Renal cortex interstitium (tissue), 11 donors: ENCODE data around the gene CLDN9. TPM values are rescaled to one million over a fixed set of nuclear protein-coding genes. Genes with fewer than 3 reads are reported as not detected.

Experiments
- DNase-seq, 11 donors: peaks; one replicate each; pipeline ENCODE4 v3.0.0-alpha.2; 2013; ENCODE audit warnings: low read depth in 9 of 11, low spot score in 4 of 11; ENCODE audit errors: extremely low read depth in 1 of 11
- polyA plus RNA-seq, 3 donors: library from polyadenylated mRNA; unstranded; fragments of 120-200 nt; gene quantifications; one replicate each; pipeline ENCODE4 v1.2.1, GENCODE V29; 2013; ENCODE audit not compliant: insufficient read length in 3 of 3

The CLDN9 gene
- polyA plus RNA-seq, 3 donors: 1.7 to 3.2 (median 2.5) TPM

GRCh38 chr16:3009568-3010390, 2.9 kb upstream of the CLDN9 start:
- peak in 4 of 11 donors; percentile 63 to 75 (median 68) for DNase-seq

GRCh38 chr16:3010510-3010909, 2.2 kb upstream of the CLDN9 start:
- no peak for DNase-seq

DNA sequence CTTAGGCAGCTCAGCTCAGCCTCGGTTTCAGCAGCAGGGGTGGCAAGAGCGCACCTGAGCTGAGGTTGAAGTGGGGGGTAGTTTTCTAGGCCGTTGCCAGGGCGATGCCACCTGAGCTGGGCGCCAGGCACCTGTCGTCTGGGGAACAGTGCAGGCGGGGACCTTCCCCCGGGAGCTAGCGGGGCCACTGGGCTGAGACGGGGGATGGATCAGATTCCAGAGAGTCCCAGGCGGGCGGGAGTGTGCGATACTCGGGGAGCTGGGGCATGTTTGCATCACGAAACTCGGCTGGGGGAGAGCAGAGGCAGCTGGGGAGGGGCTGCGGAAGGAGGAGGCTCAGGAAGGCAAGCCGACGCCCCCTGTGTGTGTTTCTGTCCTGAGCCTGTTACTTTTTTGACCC, 477 bp upstream of the CLDN9 start:
- peak in 2 of 11 donors; percentile 58 to 66 for DNase-seq

DNA sequence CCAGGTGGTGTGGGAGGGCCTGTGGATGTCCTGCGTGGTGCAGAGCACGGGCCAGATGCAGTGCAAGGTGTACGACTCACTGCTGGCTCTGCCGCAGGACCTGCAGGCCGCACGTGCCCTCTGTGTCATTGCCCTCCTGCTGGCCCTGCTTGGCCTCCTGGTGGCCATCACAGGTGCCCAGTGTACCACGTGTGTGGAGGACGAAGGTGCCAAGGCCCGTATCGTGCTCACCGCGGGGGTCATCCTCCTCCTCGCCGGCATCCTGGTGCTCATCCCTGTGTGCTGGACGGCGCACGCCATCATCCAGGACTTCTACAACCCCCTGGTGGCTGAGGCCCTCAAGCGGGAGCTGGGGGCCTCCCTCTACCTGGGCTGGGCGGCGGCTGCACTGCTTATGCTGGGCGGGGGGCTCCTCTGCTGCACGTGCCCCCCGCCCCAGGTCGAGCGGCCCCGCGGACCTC, 798 bp downstream of the CLDN9 start:
- no peak for DNase-seq

GRCh38 chr16:3013998-3014690, 1.4 kb downstream of the CLDN9 start:
- no peak for DNase-seq

- no peak for DNase-seq
Measured at GRCh38 chr16:3014971-3015370, 2.2 kb downstream of the CLDN9 start.

GRCh38 chr16:3015865-3016521, 3.3 kb downstream of the CLDN9 start:
- DNase-seq: no peak

GRCh38 chr16:3017344-3017743, 4.6 kb downstream of the CLDN9 start:
- DNase-seq: no peak

GRCh38 chr16:3017794-3018506, 5.2 kb downstream of the CLDN9 start, which contains the start of gene CLDN6:
TSS of gene CLDN6 (minus strand) at chr16:3018183. CDS start at chr16:3016021, 2,162 bp downstream.
- DNase-seq: peak in 1 of 11 donors; percentile 62

DNA sequence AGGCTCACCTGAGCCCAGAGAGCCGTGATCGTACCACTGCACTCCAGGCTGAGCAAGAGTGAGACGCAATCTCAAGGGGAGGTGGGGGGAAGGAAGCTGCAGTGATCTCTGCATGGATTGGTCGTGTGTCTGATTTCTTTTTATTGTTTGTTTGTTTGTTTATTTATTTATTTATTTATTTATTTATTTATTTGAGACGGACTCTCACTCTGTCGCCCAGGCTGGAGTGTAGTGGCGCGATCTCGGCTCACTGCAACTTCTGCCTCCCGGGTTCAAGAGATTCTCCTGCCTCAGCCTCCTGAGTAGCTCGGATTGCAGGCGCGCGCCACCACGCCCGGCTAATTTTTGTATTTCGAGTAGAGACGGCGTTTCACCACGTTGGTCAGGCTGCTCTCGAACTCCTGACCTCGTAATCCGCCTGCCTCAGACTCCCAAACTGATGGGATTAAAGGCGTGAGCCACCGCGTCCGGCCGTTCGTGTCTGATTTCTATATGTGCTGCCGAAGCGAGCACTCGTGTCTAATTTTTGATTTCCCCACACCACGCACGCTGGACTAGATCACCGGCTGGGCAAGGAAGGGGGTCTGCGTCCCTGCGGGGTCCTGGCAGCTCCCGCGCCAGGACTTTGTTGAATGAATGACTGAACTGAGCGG, 7.0 kb downstream of the CLDN9 start:
- no peak for DNase-seq

GRCh38 chr16:3020247-3020603, 7.5 kb downstream of the CLDN9 start, which contains the start of gene TNFRSF12A:
TSS of gene TNFRSF12A (plus strand) at chr16:3020368. CDS start at chr16:3020398, 30 bp downstream.
- peak in 2 of 11 donors; percentile 74 to 77 for DNase-seq

DNA sequence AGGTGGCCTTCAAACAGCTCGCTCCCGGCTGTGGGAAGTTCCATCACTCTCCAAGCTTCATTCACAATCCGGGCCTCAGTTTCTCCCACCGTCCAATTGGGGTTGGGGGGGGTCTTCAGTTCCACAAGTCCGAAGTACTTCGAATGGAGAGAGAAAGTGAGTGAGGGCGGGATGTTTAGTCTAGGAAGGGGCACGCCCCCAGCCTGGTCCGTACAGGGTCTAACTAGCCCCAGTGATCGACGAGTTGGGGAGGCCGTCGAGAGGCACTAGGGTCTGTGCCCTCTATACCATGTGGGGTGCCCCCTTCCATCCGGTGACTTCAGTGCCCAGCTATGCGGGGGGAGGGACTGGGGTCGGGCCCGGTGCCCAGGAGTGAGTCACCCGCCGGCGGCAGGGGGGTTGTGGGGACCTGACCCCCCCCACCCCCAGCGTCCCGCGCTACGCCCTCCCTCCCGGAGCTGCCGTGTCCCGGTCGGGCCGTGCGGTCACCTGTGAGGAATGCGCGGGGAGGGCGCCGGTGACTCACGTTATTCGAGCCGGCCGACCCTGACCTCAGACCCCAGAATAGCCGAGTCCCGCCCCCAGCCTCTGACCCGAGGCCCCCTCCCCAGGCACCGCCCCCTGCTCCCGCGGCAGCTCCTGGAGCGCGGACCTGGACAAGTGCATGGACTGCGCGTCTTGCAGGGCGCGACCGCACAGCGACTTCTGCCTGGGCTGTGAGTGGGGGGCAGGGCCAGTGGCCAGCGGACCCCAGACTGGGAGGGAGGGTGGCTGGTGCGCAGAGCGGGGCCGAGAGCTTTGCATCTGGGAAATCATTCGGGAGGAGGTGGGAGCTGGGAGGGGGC, 8.1 kb downstream of the CLDN9 start:
- DNase-seq: peak in 1 of 11 donors; percentile 61

DNA sequence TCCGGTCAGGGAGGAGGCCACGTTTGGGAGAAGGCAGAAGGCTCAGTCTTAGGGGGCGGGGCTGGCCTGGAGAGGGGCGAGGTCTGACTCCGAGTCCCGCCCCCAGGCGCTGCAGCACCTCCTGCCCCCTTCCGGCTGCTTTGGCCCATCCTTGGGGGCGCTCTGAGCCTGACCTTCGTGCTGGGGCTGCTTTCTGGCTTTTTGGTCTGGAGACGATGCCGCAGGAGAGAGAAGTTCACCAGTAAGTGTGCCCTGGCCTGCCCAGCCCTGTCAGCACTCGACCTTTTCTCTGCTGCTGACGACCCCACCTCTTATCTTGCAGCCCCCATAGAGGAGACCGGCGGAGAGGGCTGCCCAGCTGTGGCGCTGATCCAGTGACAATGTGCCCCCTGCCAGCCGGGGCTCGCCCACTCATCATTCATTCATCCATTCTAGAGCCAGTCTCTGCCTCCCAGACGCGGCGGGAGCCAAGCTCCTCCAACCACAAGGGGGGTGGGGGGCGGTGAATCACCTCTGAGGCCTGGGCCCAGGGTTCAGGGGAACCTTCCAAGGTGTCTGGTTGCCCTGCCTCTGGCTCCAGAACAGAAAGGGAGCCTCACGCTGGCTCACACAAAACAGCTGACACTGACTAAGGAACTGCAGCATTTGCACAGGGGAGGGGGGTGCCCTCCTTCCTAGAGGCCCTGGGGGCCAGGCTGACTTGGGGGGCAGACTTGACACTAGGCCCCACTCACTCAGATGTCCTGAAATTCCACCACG, 8.9 kb downstream of the CLDN9 start:
- peak in 1 of 11 donors; percentile 45 for DNase-seq

DNA sequence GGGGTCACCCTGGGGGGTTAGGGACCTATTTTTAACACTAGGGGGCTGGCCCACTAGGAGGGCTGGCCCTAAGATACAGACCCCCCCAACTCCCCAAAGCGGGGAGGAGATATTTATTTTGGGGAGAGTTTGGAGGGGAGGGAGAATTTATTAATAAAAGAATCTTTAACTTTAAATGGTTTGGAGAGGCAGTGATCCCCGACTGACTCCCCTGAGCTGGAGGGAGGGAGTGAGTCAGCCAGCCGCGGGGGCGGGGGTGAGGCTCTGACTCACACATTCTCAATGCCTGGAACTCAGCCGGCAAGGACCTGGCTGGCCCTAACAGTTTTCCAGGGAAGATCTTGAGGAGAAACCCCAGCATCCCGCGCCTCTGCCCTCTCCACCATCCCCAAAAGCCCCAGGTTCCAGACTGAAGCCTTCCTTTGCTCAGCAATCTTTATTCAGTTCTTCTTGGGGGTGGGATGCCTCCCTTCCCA, 9.5 kb downstream of the CLDN9 start:
- peak in 3 of 11 donors; percentile 76 to 87 (median 77) for DNase-seq

GRCh38 chr16:3022684-3023414, 10.1 kb downstream of the CLDN9 start:
- no peak for DNase-seq

DNA sequence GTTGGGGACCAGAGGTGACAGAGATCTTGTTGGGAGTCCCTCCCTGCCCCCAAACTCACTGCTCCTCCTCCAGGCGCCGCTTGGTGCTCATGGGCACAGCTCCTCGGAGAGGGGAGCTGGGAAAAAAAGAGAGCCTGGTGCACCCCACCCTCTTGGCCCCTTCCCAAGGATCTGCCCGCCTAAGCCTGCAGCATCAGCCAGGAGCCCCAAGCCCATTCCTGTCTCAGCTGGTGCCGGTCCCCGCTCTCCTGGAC, 10.6 kb downstream of the CLDN9 start:
- no peak for DNase-seq
